Lung (tissue), 12 donors: Measurements from ENCODE around the gene TUBD1. TPM values are rescaled to one million over a fixed set of nuclear protein-coding genes. Genes with fewer than 3 reads are reported as not detected.

Experiments used
- ATAC-seq: fragments of 200-7000 bp; cut with Tn5 transposase; one replicate; pipeline ENCODE4 v1.9.1; 2020; ENCODE audit warnings: moderate number of reproducible peaks; ENCODE audit not compliant: insufficient read depth, low FRiP score
- DNase-seq, 3 donors: peaks; one replicate each; pipeline ENCODE4 v3.0.0-alpha.2; 2013 to 2017
- H3K27ac ChIP-seq, 2 donors: one replicate each; pipeline ENCODE4 v1.5.1; 2013; ENCODE audit warnings: mild to moderate bottlenecking in 2 of 2, moderate library complexity in 2 of 2, control low read depth in 1 of 2, inconsistent platforms in 1 of 2, low read depth in 1 of 2, low read length in 1 of 2
- H3K27me3 ChIP-seq, 3 donors: one replicate each; pipeline ENCODE4 v1.5.1; 2013; ENCODE audit warnings: low read length in 2 of 3; ENCODE audit not compliant: control insufficient read depth in 3 of 3, insufficient read depth in 3 of 3
- H3K36me3 ChIP-seq, 4 donors: one replicate each; pipeline ENCODE4 v1.5.1; 2013; ENCODE audit warnings: low read length in 4 of 4, mild to moderate bottlenecking in 1 of 4, moderate library complexity in 1 of 4; ENCODE audit not compliant: control insufficient read depth in 4 of 4, insufficient read depth in 4 of 4
- H3K4me1 ChIP-seq, 5 donors: one replicate each; pipeline ENCODE4 v1.5.1; 2013; ENCODE audit warnings: low read length in 5 of 5, mild to moderate bottlenecking in 2 of 5, moderate library complexity in 1 of 5; ENCODE audit not compliant: control insufficient read depth in 5 of 5, insufficient read depth in 5 of 5
- H3K4me3 ChIP-seq: one replicate; pipeline ENCODE4 v1.5.1; 2013; ENCODE audit warnings: mild to moderate bottlenecking, control low read depth, moderate library complexity
- H3K9ac ChIP-seq, 2 donors: one replicate each; pipeline ENCODE4 v1.5.1; 2013; ENCODE audit warnings: low read length in 2 of 2, control low read depth in 1 of 2; ENCODE audit not compliant: insufficient read depth in 1 of 2
- H3K9me3 ChIP-seq, 4 donors: one replicate each; pipeline ENCODE4 v1.5.1; 2013; ENCODE audit warnings: low read length in 3 of 4, mild to moderate bottlenecking in 1 of 4, moderate library complexity in 1 of 4; ENCODE audit not compliant: control insufficient read depth in 4 of 4, insufficient read depth in 3 of 4
- CTCF ChIP-seq: IDR thresholded peaks from 2 replicates; pipeline ENCODE4 v1.5.1; 2012; ENCODE audit warnings: mild to moderate bottlenecking; ENCODE audit errors: control extremely low read depth, extremely low read depth
- WGBS, 2 donors: extraction: QIAGEN DNeasy Blood & Tissue Kit; methylation state at CpG; one replicate each; pipeline ENCODE4 v1.1.7; 2013; 5-methylcytosine and 5-hydroxymethylcytosine counted together
- polyA plus RNA-seq, 2 donors: library from polyadenylated mRNA; stranded (reverse); fragments of 200-250 nt; gene quantifications; one replicate each; pipeline ENCODE4 v1.2.1, GENCODE V29; 2013
- total RNA-seq, 2 donors: library from RNA; depleted of rRNA in 1 of 2; stranded (reverse); fragments of >200 nt in 1 of 2; gene quantifications; one replicate each; pipeline ENCODE4 v1.2.1, GENCODE V29; 2014 to 2021
- donor health status: control.
- donor health status: control.
- donor health status: Bipolar disorder and iron deficiency.
- donor health status: healthy.
- donor health status: DM: yes; HTN: yes; CAD: no.

TUBD1 gene
- total and polyA plus RNA-seq, 4 donors: 4.8 to 15.3 (median 5.4) TPM

- ATAC-seq (no peak), DNase-seq (no peak)
- no peak overlapping the region for H3K4me3 ChIP-seq
- H3K9me3 ChIP-seq: no peaks in the 10 kb centered on the region
- no peaks in the 10 kb centered on the region for H3K27me3 ChIP-seq
- peaks cover 0 to 2% (median 0%) of the 10 kb centered on the region in 5 donors for H3K4me1 ChIP-seq
- no peak overlapping the region for H3K27ac ChIP-seq
- peaks cover 4 to 8% (median 7%) of the 10 kb centered on the region in 4 donors for H3K36me3 ChIP-seq
- 85 to 87% methylated on average over 8 of the region's 8 CpGs for WGBS, 2 donors
- TF ChIP-seq CTCF: no peak
- no peak overlapping the region for H3K9ac ChIP-seq
Observed at GRCh38 chr17:59870482-59870881, 22.3 kb downstream of the TUBD1 start.

GRCh38 chr17:59869941-59870218, 22.9 kb downstream of the TUBD1 start:
- no peak overlapping the region for H3K27ac ChIP-seq
- H3K4me1 ChIP-seq: peaks cover 0 to 2% (median 0%) of the 10 kb centered on the region in 5 donors
- WGBS, 2 donors: 34 to 35% methylated on average over 1 of the region's 1 CpG

GRCh38 chr17:59863616-59864015, 29.1 kb downstream of the TUBD1 start:
- DNase-seq (no peak), ATAC-seq (no peak)
- Histone ChIP-seq H3K4me1 (no peaks in the 10 kb centered on the region), H3K27ac (no peak overlapping the region), H3K9me3 (no peaks in the 10 kb centered on the region), H3K27me3 (no peaks in the 10 kb centered on the region), H3K36me3 (peaks cover 2 to 9% (median 7%) of the 10 kb centered on the region in 4 donors), H3K9ac (no peak overlapping the region), H3K4me3 (no peak overlapping the region)
- WGBS, 2 donors: 84 to 87% methylated on average over 3 of the region's 3 CpGs
- no peak for TF ChIP-seq CTCF

More at GRCh38 chr17:59869941-59870218, 22.9 kb downstream of the TUBD1 start:
- Histone ChIP-seq H3K27me3 (no peaks in the 10 kb centered on the region), H3K9ac (no peak overlapping the region), H3K9me3 (no peaks in the 10 kb centered on the region), H3K4me3 (no peak overlapping the region), H3K36me3 (peaks cover 0 to 8% (median 6%) of the 10 kb centered on the region in 4 donors)
- no peak for DNase-seq
- TF ChIP-seq CTCF: no peak
- no peak for ATAC-seq

GRCh38 chr17:59859444-59860025, 33.2 kb downstream of the TUBD1 start:
- peak in 2 of 3 donors; percentile 80 to 83 for DNase-seq
- 83 to 93% methylated on average over 2 of the region's 2 CpGs for WGBS, 2 donors
- Histone ChIP-seq H3K27me3 (no peaks in the 10 kb centered on the region), H3K9ac (no peak overlapping the region), H3K4me1 (peaks cover 0 to 5% (median 0%) of the 10 kb centered on the region in 5 donors), H3K9me3 (no peaks in the 10 kb centered on the region), H3K27ac (no peak overlapping the region), H3K36me3 (peaks cover 2 to 9% (median 6%) of the 10 kb centered on the region in 4 donors), H3K4me3 (no peak overlapping the region)
- no peak for ATAC-seq
- TF ChIP-seq CTCF: peak; percentile 51
